Parathyroid adenoma (tissue), 2 donors: Measurements from ENCODE around the gene CIB1.
A peak's percentile ranks its signal among the peaks of the same experiment; 100 is the strongest.

ENCODE experiments used
- H2AFZ ChIP-seq: fragments of 300-600 bp; sonication (generic); one replicate; pipeline ENCODE4 v1.7.0; 2017; ENCODE audit warnings: antibody characterized with exemption, mild to moderate bottlenecking
- H3K27ac ChIP-seq: fragments of 300-600 bp; sonication (generic); one replicate; pipeline ENCODE4 v1.7.0; 2017
- H3K27me3 ChIP-seq: fragments of 300-600 bp; sonication (generic); one replicate; pipeline ENCODE4 v1.7.0; 2017; ENCODE audit warnings: low read length; ENCODE audit not compliant: control insufficient read depth, insufficient read depth
- H3K36me3 ChIP-seq: fragments of 300-600 bp; sonication (generic); one replicate; pipeline ENCODE4 v1.7.0; 2017; ENCODE audit warnings: low read length; ENCODE audit not compliant: control insufficient read depth, insufficient read depth
- H3K4me1 ChIP-seq: fragments of 300-600 bp; sonication (generic); one replicate; pipeline ENCODE4 v1.7.0; 2017; ENCODE audit warnings: control low read depth
- H3K4me2 ChIP-seq: fragments of 300-600 bp; sonication (generic); one replicate; pipeline ENCODE4 v1.7.0; 2017; ENCODE audit warnings: low read length
- H3K4me3 ChIP-seq: fragments of 300-600 bp; sonication (generic); one replicate; pipeline ENCODE4 v1.7.0; 2017; ENCODE audit warnings: low read depth, low read length
- H3K79me2 ChIP-seq: fragments of 300-600 bp; sonication (generic); one replicate; pipeline ENCODE4 v1.7.0; 2017; ENCODE audit warnings: control low read depth
- H3K9ac ChIP-seq: fragments of 300-600 bp; sonication (generic); one replicate; pipeline ENCODE4 v1.7.0; 2017; ENCODE audit warnings: mild to moderate bottlenecking
- H3K9me3 ChIP-seq: fragments of 300-600 bp; sonication (generic); one replicate; pipeline ENCODE4 v1.7.0; 2017; ENCODE audit warnings: low read length; ENCODE audit not compliant: control insufficient read depth
- CTCF ChIP-seq: fragments of 300-600 bp; sonication (generic); IDR thresholded peaks from one replicate; pipeline ENCODE4 v1.7.0; 2017; ENCODE audit warnings: antibody characterized with exemption, mild to moderate bottlenecking
- donor health status: primary hyperparathyroidism.

CIB1 gene

GRCh38 chr15:90249203-90249863 lies 15.6 kb upstream of the CIB1 start, which contains the start of gene TTLL13:
TSS of gene TTLL13 (plus strand) at chr15:90249556. CDS start at chr15:90250631, 1,075 bp downstream.
- H2AFZ ChIP-seq, result peak within 1 kb of the TSS; percentile 90
- H3K36me3 ChIP-seq, result no peaks in the 10 kb centered on the region
- H3K4me3 ChIP-seq, result peak within 1 kb of the TSS; percentile 61
- H3K9me3 ChIP-seq, result no peaks in the 10 kb centered on the region
- no peaks in the 10 kb centered on the region for H3K4me1 ChIP-seq
- H3K4me2 ChIP-seq, result peak within 1 kb of the TSS; percentile 93
- no peaks in the 10 kb centered on the region for H3K27me3 ChIP-seq
- no peaks in the 10 kb centered on the region for H3K79me2 ChIP-seq
- H3K27ac ChIP-seq, result no peak within 1 kb of the TSS
- no peak within 1 kb of the TSS for H3K9ac ChIP-seq
- no peak for TF ChIP-seq CTCF

GRCh38 chr15:90248789-90249202 lies 15.1 kb upstream of the CIB1 start:
- Histone ChIP-seq H3K4me1 (no peaks in the 10 kb centered on the region), H3K4me2 (peak overlapping the region; percentile 93), H3K9ac (no peak overlapping the region), H3K9me3 (no peaks in the 10 kb centered on the region), H3K79me2 (no peaks in the 10 kb centered on the region), H3K27me3 (no peaks in the 10 kb centered on the region), H3K4me3 (no peak overlapping the region), H2AFZ (peak overlapping the region; percentile 90), H3K27ac (no peak overlapping the region), H3K36me3 (no peaks in the 10 kb centered on the region)
- no peak for TF ChIP-seq CTCF

DNA sequence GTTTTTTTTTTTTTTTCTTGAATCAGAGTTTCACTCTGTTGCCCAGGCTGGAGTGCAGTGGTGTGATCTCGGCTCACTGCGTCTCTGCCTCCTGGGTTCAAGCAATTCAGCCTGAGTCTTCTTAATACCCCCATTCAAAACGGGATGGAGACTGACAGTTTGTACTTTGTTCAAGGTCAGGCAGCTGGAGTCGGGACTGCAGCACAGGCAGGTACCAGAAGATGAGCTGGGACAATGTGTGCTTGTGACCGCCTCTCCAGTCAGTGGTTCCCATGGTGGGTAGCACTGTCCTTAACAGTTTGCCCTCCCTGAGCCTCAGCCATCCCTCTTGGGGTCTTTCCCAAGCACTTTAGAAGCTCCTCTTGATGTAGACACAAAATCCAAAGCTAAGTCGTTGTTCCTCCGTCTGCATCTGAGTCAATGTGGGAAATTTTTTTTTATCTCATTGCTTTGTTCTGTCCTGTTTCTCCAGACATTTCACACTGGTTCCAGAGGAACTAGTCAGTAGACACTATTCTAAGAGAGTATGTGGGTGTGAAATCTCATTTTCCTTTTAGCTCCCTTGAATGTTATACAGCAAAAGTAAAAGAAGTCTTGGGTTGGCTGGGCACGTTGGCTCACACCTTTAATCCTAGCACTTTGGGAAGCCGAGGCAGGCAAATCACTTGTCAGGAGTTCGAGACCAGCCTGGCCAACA lies 10.3 kb upstream of the CIB1 start:
- no peak for TF ChIP-seq CTCF
- Histone ChIP-seq H3K9ac (no peak overlapping the region), H3K79me2 (no peaks in the 10 kb centered on the region), H3K4me2 (no peak overlapping the region), H3K36me3 (no peaks in the 10 kb centered on the region), H3K4me3 (no peak overlapping the region), H2AFZ (no peak overlapping the region), H3K27ac (no peak overlapping the region), H3K27me3 (no peaks in the 10 kb centered on the region), H3K9me3 (no peaks in the 10 kb centered on the region), H3K4me1 (no peaks in the 10 kb centered on the region)

- Histone ChIP-seq H3K36me3 (no peaks in the 10 kb centered on the region), H2AFZ (no peak overlapping the region)
Measured at GRCh38 chr15:90241343-90242192, 7.8 kb upstream of the CIB1 start.

More at GRCh38 chr15:90241343-90242192, 7.8 kb upstream of the CIB1 start:
- Histone ChIP-seq H3K4me1 (no peaks in the 10 kb centered on the region), H3K27ac (no peak overlapping the region), H3K4me3 (no peak overlapping the region), H3K79me2 (no peaks in the 10 kb centered on the region), H3K27me3 (no peaks in the 10 kb centered on the region), H3K9me3 (no peaks in the 10 kb centered on the region), H3K4me2 (no peak overlapping the region), H3K9ac (no peak overlapping the region)
- no peak for TF ChIP-seq CTCF
